ENCODE results near the gene AWAT2. TPM values are rescaled to one million over a fixed set of nuclear protein-coding genes. Genes with fewer than 3 reads are reported as not detected.

Gene AWAT2
- total and polyA plus RNA-seq, 9 donors: 0.10 TPM; not detected in 8

DNA sequence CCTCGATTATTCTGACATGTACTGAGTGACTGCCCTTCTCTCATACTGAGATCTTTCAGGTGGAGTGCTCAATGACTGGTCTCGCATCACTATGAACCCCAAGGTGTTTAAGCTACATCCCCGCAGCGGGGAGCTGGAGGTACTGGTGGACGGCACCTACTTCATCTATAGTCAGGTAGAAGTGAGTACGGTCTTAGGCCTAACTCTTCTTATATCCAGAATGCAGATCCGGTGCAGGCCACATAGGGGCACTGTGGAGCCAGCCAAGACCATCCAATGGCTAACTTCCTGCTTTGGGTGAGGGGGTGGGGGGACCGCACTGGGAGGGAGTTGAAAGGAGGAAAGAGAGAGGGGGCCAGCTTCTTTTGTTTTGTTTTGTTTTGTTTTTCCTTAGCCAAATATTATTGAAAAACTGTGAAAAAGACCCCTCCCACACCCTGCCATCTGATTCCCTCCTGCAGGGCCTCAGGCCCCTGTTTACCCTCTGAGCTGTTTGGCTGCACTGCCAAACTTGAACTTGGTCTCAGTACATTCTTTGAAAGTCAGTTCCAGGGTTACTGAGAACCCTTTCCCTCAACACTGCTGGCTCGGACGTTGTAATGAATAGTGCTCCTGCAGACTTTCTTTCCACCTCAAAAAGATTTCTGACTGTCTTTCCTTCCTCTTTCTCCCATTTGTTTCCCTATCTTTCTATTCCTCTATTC, 16.2 kb downstream of the AWAT2 start:
- 55 to 68% (median 57%) methylated on average over 10 of the region's 10 CpGs for WGBS, 3 donors
- Histone ChIP-seq H3K9me3 (no peaks in the 10 kb centered on the region), H3K4me3 (no peak overlapping the region), H3K27ac (no peak overlapping the region), H3K27me3 (no peaks in the 10 kb centered on the region), H3K36me3 (no peaks in the 10 kb centered on the region), H3K4me1 (ENCODE audit: insufficient read depth) (no peaks in the 10 kb centered on the region)
- TF ChIP-seq, protein P1, sequence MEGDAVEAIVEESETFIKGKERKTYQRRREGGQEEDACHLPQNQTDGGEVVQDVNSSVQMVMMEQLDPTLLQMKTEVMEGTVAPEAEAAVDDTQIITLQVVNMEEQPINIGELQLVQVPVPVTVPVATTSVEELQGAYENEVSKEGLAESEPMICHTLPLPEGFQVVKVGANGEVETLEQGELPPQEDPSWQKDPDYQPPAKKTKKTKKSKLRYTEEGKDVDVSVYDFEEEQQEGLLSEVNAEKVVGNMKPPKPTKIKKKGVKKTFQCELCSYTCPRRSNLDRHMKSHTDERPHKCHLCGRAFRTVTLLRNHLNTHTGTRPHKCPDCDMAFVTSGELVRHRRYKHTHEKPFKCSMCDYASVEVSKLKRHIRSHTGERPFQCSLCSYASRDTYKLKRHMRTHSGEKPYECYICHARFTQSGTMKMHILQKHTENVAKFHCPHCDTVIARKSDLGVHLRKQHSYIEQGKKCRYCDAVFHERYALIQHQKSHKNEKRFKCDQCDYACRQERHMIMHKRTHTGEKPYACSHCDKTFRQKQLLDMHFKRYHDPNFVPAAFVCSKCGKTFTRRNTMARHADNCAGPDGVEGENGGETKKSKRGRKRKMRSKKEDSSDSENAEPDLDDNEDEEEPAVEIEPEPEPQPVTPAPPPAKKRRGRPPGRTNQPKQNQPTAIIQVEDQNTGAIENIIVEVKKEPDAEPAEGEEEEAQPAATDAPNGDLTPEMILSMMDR (IDR thresholded peaks at IDR 0.05): no peak
- TF ChIP-seq POLR2A (IDR thresholded peaks at IDR 0.05): no peak
- TF ChIP-seq EP300 (IDR thresholded peaks at IDR 0.05): no peak
- no peak for DNase-seq
- intact Hi-C loops (cut with DNase I): no loop called here

DNA sequence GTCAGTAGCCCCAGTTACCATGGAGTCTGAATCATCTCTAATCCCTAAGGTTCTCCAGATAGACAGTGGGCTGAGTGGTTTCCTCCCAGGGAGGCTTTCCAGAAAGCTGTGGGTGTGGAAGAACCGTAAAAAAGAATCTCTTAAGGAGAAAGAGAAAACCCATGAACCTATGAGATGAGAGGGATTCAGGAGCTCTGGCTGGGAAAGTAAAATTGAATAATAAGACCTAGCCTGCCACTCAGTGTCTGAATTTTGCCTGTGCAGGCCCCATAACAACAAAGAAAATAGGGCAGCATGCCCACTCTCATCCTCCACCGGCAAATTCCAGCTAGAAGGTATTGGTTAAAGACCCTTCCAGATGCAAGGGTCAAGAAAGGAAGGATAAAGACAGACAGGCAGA, 16.9 kb downstream of the AWAT2 start:
- Histone ChIP-seq H3K36me3 (no peaks in the 10 kb centered on the region), H3K4me3 (no peak overlapping the region), H3K27me3 (no peaks in the 10 kb centered on the region), H3K9me3 (no peaks in the 10 kb centered on the region), H3K27ac (no peak overlapping the region), H3K4me1 (ENCODE audit: insufficient read depth) (no peaks in the 10 kb centered on the region)
- DNase-seq: no peak
- WGBS, 3 donors: 36 to 41% (median 39%) methylated on average over 2 of the region's 2 CpGs
- TF ChIP-seq, protein P1 (IDR thresholded peaks at IDR 0.05): no peak
- TF ChIP-seq POLR2A (IDR thresholded peaks at IDR 0.05): no peak
- no peak for TF ChIP-seq EP300 (IDR thresholded peaks at IDR 0.05)
- intact Hi-C loops (cut with DNase I): no loop called here

DNA sequence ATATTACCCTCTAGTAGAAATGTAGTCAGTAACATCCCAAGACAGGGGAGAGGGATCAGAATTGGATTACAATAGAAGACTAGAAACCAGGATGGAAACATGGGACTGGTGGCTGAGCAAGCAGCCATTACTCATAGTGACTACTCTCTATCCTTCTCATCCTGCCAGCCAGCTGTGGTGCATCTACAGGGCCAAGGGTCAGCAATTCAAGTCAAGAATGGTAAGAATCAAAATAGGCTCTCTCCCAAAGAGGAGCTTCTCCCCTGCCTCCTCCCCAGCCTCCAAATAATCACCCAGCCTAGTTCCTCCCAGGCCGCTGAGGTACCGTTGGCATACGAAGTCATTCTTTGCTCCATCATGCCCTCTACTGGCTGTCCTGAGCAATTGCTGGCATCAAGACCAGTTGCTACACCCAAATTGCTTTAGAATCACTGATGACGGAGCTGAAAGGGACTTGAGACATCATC, 19.4 kb downstream of the AWAT2 start:
- Histone ChIP-seq H3K27me3 (no peaks in the 10 kb centered on the region), H3K27ac (no peak overlapping the region), H3K4me3 (no peak overlapping the region), H3K36me3 (no peaks in the 10 kb centered on the region), H3K9me3 (no peaks in the 10 kb centered on the region), H3K4me1 (ENCODE audit: insufficient read depth) (no peaks in the 10 kb centered on the region)
- no peak for DNase-seq
- TF ChIP-seq, protein P1 (IDR thresholded peaks at IDR 0.05): no peak
- TF ChIP-seq POLR2A (IDR thresholded peaks at IDR 0.05) (no peak), EP300 (IDR thresholded peaks at IDR 0.05) (no peak)
- intact Hi-C loops (cut with DNase I): no loop called here
- WGBS, 3 donors: 13 to 24% (median 15%) methylated on average over 4 of the region's 4 CpGs

DNA sequence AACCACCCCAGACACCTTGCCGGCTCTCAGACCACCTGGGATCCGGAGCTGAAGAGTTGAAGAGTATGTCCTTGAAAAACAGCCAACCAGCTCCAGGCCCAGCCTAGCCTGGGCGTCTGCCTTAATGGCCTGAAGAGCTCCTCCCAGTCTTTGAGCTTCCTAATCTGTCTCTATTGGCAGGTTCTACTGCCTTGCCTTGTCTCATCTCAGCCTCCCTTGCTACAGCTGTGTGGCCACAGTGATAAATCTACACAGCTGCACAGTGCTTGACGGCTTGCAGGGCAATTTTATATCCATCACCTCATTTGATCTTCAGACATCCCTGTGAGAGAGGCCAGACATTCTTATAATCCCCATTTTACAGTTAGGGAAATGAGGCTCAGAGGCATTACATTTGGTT, 19.9 kb downstream of the AWAT2 start:
- no peak overlapping the region for H3K27ac ChIP-seq

More for the DNA sequence above, 19.9 kb downstream of the AWAT2 start:
- 16 to 26% (median 20%) methylated on average over 4 of the region's 4 CpGs for WGBS, 3 donors
- H3K9me3 ChIP-seq: no peaks in the 10 kb centered on the region
- no peak overlapping the region for H3K4me3 ChIP-seq
- intact Hi-C loops (cut with DNase I): no loop called here
- no peak for TF ChIP-seq POLR2A (IDR thresholded peaks at IDR 0.05)
- no peak for TF ChIP-seq EP300 (IDR thresholded peaks at IDR 0.05)
- TF ChIP-seq, protein P1 (IDR thresholded peaks at IDR 0.05): no peak
- no peak for DNase-seq
- H3K27me3 ChIP-seq: no peaks in the 10 kb centered on the region
- no peaks in the 10 kb centered on the region for H3K36me3 ChIP-seq
- no peaks in the 10 kb centered on the region for H3K4me1 ChIP-seq (ENCODE audit: insufficient read depth)

All from ovary (tissue), 9 donors.